WERI-Rb-1 (cell line): Measurements from ENCODE around the gene KLHDC7B.

Source experiments
- DNase-seq: peaks from one replicate; pipeline ENCODE4 v3.0.0-alpha.2; 2020
- H3K27ac ChIP-seq: fragments of 250-450 bp; sonication (Bioruptor Pico); 2 replicates; pipeline ENCODE4 v1.5.1; 2020; ENCODE audit warnings: mild to moderate bottlenecking, moderate library complexity
- H3K27me3 ChIP-seq: fragments of 250-450 bp; sonication (Bioruptor Pico); 2 replicates; pipeline ENCODE4 v1.5.1; 2021; ENCODE audit warnings: mild to moderate bottlenecking, low read depth, moderate library complexity; ENCODE audit not compliant: insufficient read depth, severe bottlenecking
- H3K36me3 ChIP-seq: fragments of 250-450 bp; sonication (Bioruptor Pico); 2 replicates; pipeline ENCODE4 v1.5.1; 2020; ENCODE audit warnings: mild to moderate bottlenecking, moderate library complexity
- H3K4me3 ChIP-seq: 2 replicates; pipeline ENCODE4 v1.5.1; 2011; ENCODE audit warnings: low read depth, mild to moderate bottlenecking, control low read depth, low read length
- H3K9me3 ChIP-seq: fragments of 250-450 bp; sonication (Bioruptor Pico); 2 replicates; pipeline ENCODE4 v1.5.1; 2021; ENCODE audit warnings: mild to moderate bottlenecking, moderate library complexity; ENCODE audit not compliant: severe bottlenecking
- TF ChIP-seq, protein P1 (sequence below): IDR thresholded peaks from 2 replicates; pipeline ENCODE4 v1.5.1; 2011; ENCODE audit warnings: low read depth, mild to moderate bottlenecking, control low read depth, inconsistent platforms, low read length

The KLHDC7B gene

DNA sequence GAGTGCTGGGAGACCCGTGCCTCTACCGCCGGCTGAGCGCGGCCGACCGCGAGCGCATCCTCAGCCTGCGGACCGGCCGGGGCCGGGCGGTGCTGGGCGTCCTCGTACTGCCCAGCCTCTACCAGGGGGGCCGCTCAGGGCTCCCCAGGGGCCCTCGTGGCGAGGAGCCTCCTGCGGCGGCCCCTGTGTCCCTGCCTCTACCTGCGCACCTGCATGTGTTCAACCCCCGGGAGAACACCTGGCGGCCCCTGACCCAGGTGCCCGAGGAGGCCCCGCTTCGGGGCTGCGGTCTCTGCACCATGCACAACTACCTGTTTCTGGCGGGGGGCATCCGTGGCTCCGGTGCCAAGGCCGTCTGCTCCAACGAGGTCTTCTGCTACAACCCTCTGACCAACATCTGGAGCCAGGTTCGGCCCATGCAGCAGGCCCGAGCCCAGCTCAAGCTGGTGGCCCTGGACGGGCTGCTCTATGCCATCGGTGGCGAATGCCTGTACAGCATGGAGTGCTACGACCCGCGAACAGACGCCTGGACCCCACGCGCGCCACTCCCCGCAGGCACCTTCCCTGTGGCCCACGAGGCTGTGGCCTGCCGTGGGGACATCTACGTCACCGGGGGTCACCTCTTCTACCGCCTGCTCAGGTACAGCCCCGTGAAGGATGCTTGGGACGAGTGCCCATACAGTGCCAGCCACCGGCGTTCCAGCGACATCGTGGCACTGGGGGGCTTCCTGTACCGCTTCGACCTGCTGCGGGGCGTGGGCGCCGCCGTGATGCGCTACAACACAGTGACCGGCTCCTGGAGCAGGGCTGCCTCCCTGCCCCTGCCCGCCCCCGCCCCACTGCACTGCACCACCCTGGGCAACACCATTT lies 3.5 kb downstream of the KLHDC7B start:
- no peaks in the 10 kb centered on the region for H3K9me3 ChIP-seq
- DNase-seq = no peak
- no peaks in the 10 kb centered on the region for H3K27me3 ChIP-seq
- TF ChIP-seq, protein P1, sequence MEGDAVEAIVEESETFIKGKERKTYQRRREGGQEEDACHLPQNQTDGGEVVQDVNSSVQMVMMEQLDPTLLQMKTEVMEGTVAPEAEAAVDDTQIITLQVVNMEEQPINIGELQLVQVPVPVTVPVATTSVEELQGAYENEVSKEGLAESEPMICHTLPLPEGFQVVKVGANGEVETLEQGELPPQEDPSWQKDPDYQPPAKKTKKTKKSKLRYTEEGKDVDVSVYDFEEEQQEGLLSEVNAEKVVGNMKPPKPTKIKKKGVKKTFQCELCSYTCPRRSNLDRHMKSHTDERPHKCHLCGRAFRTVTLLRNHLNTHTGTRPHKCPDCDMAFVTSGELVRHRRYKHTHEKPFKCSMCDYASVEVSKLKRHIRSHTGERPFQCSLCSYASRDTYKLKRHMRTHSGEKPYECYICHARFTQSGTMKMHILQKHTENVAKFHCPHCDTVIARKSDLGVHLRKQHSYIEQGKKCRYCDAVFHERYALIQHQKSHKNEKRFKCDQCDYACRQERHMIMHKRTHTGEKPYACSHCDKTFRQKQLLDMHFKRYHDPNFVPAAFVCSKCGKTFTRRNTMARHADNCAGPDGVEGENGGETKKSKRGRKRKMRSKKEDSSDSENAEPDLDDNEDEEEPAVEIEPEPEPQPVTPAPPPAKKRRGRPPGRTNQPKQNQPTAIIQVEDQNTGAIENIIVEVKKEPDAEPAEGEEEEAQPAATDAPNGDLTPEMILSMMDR = no peak
- H3K36me3 ChIP-seq = no peaks in the 10 kb centered on the region
- H3K27ac ChIP-seq = no peak overlapping the region
- no peak overlapping the region for H3K4me3 ChIP-seq

GRCh38 chr22:50550395-50550794 lies 4.7 kb downstream of the KLHDC7B start:
- no peaks in the 10 kb centered on the region for H3K27me3 ChIP-seq
- H3K4me3 ChIP-seq = no peak overlapping the region
- no peak overlapping the region for H3K27ac ChIP-seq
- TF ChIP-seq, protein P1 = no peak
- no peak for DNase-seq
- no peaks in the 10 kb centered on the region for H3K9me3 ChIP-seq
- H3K36me3 ChIP-seq = no peaks in the 10 kb centered on the region

DNA sequence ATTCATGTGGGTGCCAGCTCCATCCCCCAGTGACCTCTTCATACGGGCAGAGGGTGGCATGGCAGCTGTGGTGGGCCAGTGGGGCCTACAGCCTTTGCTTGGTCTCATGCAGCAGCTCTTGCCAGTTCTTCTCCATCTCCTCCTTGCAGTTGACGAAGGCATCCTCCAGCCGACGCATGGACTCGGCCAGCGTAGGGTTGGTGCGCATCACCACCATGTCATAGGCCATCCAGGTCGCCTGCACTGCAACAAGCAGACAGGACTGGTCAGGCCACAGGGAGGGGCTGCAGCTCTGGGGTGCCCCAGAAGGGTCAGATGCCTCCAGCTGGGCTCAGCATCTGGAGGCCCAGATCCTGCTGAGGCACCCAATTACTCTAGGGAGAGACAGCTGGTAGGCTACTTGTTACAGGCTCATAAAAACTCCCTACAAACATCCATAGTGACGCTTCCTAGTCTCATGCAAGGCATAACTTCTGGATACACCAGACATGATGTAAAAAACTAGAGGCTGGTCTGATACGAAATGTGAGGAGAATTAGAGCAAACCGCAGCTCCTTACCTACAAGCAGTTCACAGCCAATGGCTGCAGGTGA lies 5.6 kb downstream of the KLHDC7B start:
- Histone ChIP-seq H3K4me3 (no peak overlapping the region), H3K9me3 (no peaks in the 10 kb centered on the region), H3K27me3 (no peaks in the 10 kb centered on the region), H3K36me3 (no peaks in the 10 kb centered on the region), H3K27ac (no peak overlapping the region)
- TF ChIP-seq, protein P1 = no peak
- no peak for DNase-seq

GRCh38 chr22:50553310-50553709 lies 7.6 kb downstream of the KLHDC7B start:
- DNase-seq = no peak
- Histone ChIP-seq H3K4me3 (no peak overlapping the region), H3K27me3 (no peaks in the 10 kb centered on the region), H3K36me3 (no peaks in the 10 kb centered on the region), H3K9me3 (no peaks in the 10 kb centered on the region), H3K27ac (no peak overlapping the region)
- TF ChIP-seq, protein P1 = no peak

DNA sequence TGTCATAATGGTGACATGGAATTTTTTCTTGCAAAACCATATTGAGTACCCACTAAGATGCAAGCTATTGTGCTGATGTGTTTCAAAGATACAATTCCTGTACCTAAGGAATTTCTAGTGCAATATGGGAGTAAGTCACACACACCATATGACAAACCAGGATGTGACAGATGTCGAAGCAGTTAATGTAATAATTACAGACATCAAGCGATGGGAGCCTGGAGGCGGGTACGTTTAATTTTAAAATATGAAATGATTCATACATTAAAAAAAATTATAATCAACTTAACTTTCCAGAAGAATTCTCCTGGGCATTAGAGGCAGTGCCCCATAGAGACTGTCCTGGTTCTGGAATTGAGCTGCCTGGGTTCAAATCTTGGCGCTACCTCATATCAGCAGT lies 11.0 kb downstream of the KLHDC7B start:
- Histone ChIP-seq H3K27ac (no peak overlapping the region), H3K27me3 (no peaks in the 10 kb centered on the region), H3K9me3 (no peaks in the 10 kb centered on the region), H3K4me3 (no peak overlapping the region), H3K36me3 (no peaks in the 10 kb centered on the region)
- TF ChIP-seq, protein P1 = no peak
- DNase-seq = no peak

DNA sequence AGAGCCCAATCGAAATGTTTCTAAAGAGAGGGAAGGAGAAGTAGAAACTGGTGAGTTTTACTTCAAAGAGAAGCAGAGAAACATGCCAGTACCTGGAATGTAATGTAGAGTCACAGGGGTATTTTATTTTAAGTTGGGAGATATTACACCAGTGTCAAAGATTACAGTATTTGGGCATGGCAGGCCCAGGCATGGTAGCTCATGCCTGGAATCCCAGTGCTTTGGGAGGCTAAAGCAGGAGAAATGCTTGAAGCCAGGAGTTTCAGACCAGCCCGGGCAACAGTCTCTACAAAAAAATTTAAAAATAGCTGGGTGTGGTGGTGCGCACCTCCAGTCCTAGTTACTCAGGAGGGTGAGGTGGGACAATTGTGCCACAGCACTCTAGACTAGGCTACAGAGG lies 14.3 kb downstream of the KLHDC7B start:
- H3K36me3 ChIP-seq = no peaks in the 10 kb centered on the region
- no peak for DNase-seq
- H3K4me3 ChIP-seq = no peak overlapping the region
- no peaks in the 10 kb centered on the region for H3K27me3 ChIP-seq
- TF ChIP-seq, protein P1 = no peak
- H3K9me3 ChIP-seq = no peaks in the 10 kb centered on the region
- no peak overlapping the region for H3K27ac ChIP-seq
